Ishikawa (cell line): ENCODE results near the gene ASS1.

ENCODE experiments used
- CEBPB ChIP-seq: IDR thresholded peaks from 2 replicates; pipeline ENCODE4 v1.6.1; 2012
- CREB1 ChIP-seq: IDR thresholded peaks from 2 replicates; pipeline ENCODE4 v1.6.1; 2012; ENCODE audit warnings: low read depth
- EGR1 ChIP-seq: IDR thresholded peaks from 2 replicates; pipeline ENCODE4 v1.6.1; 2012
- EP300 ChIP-seq: IDR thresholded peaks from 2 replicates; pipeline ENCODE4 v1.6.1; 2012; ENCODE audit warnings: borderline replicate concordance
- FOXM1 ChIP-seq: IDR thresholded peaks from 2 replicates; pipeline ENCODE4 v1.6.1; 2012; ENCODE audit warnings: low read depth, borderline replicate concordance
- NFIC ChIP-seq: IDR thresholded peaks from 2 replicates; pipeline ENCODE4 v1.6.1; 2012
- RAD21 ChIP-seq: IDR thresholded peaks from 2 replicates; pipeline ENCODE4 v1.6.1; 2012; ENCODE audit warnings: low read depth
- TAF1 ChIP-seq: IDR thresholded peaks from 2 replicates; pipeline ENCODE4 v1.6.1; 2012; ENCODE audit warnings: low read depth, mild to moderate bottlenecking
- TCF12 ChIP-seq: IDR thresholded peaks from 2 replicates; pipeline ENCODE4 v1.6.1; 2012; ENCODE audit warnings: low read depth
- TEAD4 ChIP-seq: IDR thresholded peaks from 2 replicates; pipeline ENCODE4 v1.6.1; 2012
- YY1 ChIP-seq: IDR thresholded peaks from 2 replicates; pipeline ENCODE4 v1.6.1; 2012; ENCODE audit warnings: low read depth
- ZBTB7A ChIP-seq: IDR thresholded peaks from 2 replicates; pipeline ENCODE4 v1.6.1; 2012; ENCODE audit warnings: low read depth
- TF ChIP-seq, protein P1 (sequence below): IDR thresholded peaks from 2 replicates; pipeline ENCODE4 v1.6.1; 2012
- TF ChIP-seq, protein P2 (sequence below): IDR thresholded peaks from 2 replicates; pipeline ENCODE4 v1.6.1; 2012; ENCODE audit warnings: low read depth, mild to moderate bottlenecking
- TF ChIP-seq, protein P3 (sequence below): IDR thresholded peaks from 2 replicates; pipeline ENCODE4 v1.6.1; 2012

Gene ASS1

DNA sequence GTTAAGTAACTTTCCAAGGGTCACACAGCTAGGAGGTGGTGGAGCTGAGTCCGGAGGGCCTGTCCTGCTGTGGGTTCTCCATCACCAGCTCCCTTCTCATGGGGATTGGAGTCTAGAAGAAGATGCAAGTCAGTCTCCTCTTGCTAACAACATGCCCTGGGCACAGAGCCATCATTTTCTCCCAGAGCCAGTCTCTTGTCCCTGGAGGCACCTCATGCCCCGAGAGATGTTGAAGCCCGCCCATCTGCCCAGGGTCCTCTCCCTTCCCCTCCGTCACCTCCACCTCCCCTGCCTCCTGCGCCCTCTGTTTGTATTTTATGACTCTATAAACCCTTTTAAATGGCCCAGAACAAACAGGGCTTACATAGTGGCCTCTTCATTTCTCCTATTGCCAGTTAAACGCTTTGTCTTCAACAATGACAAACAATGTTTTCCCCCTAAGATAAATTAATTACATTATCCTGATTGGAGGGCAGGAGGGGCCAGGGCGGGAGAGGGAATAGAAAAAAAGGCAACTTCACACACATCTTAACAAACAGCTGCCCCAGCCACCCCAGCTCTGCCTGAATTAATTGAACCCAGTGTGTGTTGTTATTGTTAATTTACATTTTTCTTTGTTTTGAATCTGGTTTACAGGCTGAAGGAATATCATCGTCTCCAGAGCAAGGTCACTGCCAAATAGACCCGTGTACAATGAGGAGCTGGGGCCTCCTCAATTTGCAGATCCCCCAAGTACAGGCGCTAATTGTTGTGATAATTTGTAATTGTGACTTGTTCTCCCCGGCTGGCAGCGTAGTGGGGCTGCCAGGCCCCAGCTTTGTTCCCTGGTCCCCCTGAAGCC lies 55.8 kb downstream of the ASS1 start:
- TF ChIP-seq TAF1 = no peak
- TF ChIP-seq FOXM1 = no peak
- TF ChIP-seq, protein P1, sequence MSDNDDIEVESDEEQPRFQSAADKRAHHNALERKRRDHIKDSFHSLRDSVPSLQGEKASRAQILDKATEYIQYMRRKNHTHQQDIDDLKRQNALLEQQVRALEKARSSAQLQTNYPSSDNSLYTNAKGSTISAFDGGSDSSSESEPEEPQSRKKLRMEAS = no peak
- no peak for TF ChIP-seq NFIC
- TF ChIP-seq, protein P2, sequence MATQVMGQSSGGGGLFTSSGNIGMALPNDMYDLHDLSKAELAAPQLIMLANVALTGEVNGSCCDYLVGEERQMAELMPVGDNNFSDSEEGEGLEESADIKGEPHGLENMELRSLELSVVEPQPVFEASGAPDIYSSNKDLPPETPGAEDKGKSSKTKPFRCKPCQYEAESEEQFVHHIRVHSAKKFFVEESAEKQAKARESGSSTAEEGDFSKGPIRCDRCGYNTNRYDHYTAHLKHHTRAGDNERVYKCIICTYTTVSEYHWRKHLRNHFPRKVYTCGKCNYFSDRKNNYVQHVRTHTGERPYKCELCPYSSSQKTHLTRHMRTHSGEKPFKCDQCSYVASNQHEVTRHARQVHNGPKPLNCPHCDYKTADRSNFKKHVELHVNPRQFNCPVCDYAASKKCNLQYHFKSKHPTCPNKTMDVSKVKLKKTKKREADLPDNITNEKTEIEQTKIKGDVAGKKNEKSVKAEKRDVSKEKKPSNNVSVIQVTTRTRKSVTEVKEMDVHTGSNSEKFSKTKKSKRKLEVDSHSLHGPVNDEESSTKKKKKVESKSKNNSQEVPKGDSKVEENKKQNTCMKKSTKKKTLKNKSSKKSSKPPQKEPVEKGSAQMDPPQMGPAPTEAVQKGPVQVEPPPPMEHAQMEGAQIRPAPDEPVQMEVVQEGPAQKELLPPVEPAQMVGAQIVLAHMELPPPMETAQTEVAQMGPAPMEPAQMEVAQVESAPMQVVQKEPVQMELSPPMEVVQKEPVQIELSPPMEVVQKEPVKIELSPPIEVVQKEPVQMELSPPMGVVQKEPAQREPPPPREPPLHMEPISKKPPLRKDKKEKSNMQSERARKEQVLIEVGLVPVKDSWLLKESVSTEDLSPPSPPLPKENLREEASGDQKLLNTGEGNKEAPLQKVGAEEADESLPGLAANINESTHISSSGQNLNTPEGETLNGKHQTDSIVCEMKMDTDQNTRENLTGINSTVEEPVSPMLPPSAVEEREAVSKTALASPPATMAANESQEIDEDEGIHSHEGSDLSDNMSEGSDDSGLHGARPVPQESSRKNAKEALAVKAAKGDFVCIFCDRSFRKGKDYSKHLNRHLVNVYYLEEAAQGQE = no peak
- TF ChIP-seq, protein P3, sequence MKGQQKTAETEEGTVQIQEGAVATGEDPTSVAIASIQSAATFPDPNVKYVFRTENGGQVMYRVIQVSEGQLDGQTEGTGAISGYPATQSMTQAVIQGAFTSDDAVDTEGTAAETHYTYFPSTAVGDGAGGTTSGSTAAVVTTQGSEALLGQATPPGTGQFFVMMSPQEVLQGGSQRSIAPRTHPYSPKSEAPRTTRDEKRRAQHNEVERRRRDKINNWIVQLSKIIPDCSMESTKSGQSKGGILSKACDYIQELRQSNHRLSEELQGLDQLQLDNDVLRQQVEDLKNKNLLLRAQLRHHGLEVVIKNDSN = no peak
- TF ChIP-seq EGR1 = no peak
- no peak for TF ChIP-seq EP300
- no peak for TF ChIP-seq YY1
- no peak for TF ChIP-seq CREB1
- no peak for TF ChIP-seq TCF12
- no peak for TF ChIP-seq CEBPB
- TF ChIP-seq ZBTB7A = no peak

DNA sequence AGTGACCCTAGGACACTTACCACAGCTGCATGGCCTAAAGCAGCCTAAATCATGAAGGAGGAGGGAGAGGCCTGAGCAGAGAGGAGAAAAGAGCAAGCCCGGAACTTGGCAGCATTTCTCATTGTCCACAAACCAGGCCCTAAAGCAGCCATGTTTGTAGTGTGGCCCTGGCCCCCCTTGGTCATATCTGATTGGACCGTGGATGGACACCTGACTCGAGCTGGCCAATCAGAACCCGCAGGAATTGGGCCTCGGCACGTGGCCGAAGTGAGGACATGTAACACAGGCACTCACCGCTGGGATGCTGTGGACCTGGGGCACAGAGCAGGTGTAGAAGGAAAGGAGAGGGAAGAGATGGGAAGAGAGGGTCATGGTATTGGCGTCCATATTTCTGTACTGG lies 56.9 kb downstream of the ASS1 start:
- TF ChIP-seq, protein P3 = peak; percentile 81
- no peak for TF ChIP-seq TCF12

DNA sequence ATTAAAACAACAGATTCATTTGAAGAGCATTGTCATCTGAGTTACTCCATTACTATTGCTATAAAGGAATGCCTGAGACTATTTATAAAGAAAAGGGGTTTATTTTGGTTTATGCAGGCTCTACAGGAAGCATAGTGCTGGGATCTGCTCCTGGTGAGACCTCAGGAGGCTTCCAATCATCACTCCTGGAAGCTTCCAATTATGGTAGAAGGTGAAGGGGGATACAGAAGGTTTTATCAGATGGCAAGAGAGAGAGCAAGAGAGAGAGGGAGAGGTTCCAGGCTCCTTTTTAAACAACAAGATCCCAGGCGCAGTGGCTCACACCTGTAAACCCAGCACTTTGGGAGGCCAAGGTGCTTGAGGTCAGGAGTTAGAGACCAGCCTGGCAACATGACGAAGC lies 63.5 kb downstream of the ASS1 start:
- TF ChIP-seq, protein P1 = no peak
- TF ChIP-seq, protein P3 = no peak
- TF ChIP-seq EGR1 (no peak), YY1 (no peak)

DNA sequence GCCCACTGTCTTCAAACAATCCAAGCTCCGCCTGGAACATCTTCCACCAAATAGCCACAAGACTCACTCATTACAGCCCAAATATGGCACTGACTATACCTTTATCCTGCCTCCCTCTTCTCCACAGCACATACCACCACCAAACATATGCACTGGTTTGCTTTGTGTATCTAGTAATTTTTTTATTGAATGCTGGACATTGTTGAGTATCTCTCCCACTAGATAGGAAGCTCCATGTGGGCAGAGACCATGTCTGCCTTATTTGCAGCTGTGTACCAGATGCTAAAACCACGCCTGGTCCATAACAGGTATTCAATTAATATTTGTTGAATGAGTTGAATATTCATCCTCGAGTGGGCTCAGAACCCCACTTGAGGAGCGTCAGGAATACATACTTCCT lies 67.4 kb downstream of the ASS1 start:
- TF ChIP-seq NFIC (no peak), YY1 (no peak), ZBTB7A (no peak), TEAD4 (no peak), EGR1 (no peak), EP300 (no peak), TAF1 (no peak), TCF12 (no peak), CEBPB (no peak), CREB1 (no peak), RAD21 (no peak), FOXM1 (no peak)
- TF ChIP-seq, protein P1 = no peak
- TF ChIP-seq, protein P3 = no peak
- TF ChIP-seq, protein P2 = no peak

DNA sequence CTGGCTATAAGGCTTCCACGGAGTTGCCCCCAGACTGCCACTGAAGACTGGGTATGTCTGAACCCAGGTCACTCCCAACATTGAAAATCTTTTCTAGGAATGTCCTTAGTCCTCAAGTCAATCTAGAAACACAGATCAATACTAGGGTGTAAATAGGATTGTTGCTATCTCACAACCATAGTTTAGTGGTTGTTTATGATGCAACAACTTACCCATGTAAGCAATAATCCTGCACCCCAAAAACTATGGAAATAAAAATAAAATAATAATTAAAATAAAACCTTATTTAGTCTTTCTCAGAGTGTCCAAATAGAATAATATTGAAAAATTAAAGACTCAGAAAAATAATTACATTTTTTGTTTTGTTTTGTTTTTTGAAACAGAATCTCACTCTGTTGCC lies 68.3 kb downstream of the ASS1 start:
- TF ChIP-seq EGR1 = no peak

DNA sequence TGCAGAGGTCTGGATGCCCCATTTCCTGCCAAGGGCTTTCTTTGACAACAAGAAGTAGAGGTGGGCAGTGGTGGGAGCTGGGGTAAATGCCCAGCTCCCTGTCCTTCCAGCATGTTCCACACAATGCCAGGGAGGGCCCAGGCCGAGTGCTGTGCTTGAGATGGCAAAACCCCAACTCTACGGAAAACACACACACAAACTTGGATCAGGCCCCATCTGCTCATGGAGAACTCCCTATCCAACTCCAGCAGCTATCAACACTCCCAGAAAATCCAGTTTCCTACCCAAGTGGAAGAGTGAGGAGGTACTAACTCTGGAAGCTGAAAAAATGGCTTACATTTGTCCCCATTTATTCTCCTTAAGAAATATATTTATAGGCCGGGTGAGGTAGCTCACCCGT lies 73.5 kb downstream of the ASS1 start:
- TF ChIP-seq CEBPB (no peak), YY1 (no peak), EGR1 (no peak), NFIC (no peak), CREB1 (no peak)
- TF ChIP-seq, protein P1 = no peak
